SH-SY5Y (cell line): Measurements from ENCODE around the gene AP3S1.

Experiments used
- GATA2 ChIP-seq: IDR thresholded peaks from 2 replicates; pipeline ENCODE4 v1.6.1; 2011; ENCODE audit warnings: mild to moderate bottlenecking, low read depth, low read length
- GATA3 ChIP-seq: IDR thresholded peaks from 2 replicates; pipeline ENCODE4 v1.6.1; 2011; ENCODE audit warnings: low read depth, mild to moderate bottlenecking, low read length, moderate library complexity

GRCh38 chr5:115952588-115952987, 110.9 kb downstream of the AP3S1 start:
- TF ChIP-seq GATA3 (no peak), GATA2 (no peak)
